NCI-H2196 treated with DMSO at 0.1 percent for 48 hours (cell line): ENCODE measurements around the gene DHRSX.
"Not testable (repeated sequence)": the region's sequence is repeated elsewhere in the genome, so short reads cannot be mapped to it uniquely, and the experiment has no call there.

Experiments used
- DNase-seq: peaks from one replicate; lab custom pipeline; 2025; ENCODE audit not compliant: unreplicated experiment; lab: John Stamatoyannopoulos, UW

Gene DHRSX

DNA sequence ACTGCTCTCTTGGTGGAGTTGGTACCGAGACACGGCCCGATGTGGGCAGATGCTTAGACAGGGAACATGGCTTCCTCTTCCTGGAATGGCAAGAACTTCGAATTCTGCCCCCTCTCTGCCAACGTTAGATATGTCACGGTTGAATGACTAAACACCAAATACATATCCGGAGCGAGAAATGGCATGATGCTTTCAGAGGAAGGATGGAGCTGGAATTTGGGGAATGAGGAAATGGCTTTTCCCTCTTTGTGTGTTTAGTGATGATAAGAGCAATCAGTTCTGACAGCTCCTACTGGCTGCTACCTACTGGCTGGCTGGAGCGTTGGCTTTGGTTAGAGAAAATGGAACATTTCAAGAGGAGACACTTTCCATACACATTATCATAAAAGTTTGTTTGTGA, 140.0 kb downstream of the DHRSX start:
- DNase-seq = no peak

DNA sequence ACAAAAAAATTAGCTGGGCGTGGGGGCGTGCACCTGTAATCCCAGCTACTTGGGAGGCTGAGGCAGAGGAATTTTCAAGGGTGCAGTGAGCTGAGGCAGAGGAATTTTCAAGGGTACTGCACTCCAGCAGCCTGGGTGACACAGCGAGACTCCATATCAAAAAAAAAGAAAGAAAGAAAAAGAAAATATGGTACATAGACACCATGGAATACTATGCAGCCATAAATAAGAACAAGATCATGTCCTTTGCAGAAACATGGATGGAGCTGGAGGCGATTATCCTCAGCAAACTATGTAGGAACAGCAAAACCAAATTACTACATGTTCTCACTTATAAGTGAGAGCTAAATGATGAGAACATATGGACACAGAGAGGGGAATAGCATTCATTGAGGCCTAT, 141.3 kb downstream of the DHRSX start:
- DNase-seq = not testable (repeated sequence)

DNA sequence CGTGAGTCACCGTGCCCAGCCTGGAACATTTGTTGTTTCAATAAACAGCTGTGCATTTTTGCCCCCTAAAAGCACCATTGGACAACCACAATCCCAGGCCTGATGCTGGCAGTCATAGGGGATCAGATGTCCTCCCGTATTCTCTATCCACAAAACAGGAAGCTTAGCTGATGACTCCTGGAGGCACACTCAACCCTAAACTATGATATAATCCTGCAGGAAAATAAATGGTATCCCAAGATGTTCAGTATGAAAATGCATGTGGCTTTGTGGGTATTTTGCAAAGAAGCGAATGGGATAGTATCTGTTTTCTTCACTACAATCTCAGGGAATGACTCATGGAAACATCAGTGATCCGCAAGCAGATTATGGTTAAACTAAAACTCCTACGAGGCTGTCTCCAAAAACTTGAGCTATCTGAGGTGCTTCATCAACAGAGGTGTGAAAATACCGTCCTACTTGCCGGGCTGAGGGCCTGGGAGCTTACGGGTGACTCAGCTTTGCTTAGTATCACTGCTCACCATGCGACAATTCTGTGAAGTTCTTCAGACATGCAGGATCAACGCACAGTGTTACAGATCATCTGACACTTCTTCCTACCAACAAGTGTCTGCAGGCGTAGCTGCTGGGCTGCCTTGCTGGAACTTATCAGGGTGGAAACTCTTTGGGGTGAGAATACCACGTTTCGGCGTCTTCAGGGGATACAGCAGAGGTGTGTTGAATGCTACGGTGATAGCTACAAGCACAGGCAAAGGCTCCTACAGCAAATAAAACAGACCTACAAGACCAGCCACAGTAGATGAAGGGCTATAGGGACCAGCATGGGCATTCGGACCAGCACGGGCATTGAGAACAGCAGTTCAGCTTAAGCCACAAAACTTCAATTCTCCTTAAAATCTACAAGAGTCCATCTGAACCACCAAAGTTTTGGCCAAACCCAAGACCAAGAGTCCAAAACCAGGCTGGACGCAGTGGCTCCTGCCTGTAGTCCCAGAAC, 148.5 kb downstream of the DHRSX start:
- DNase-seq = no peak

DNA sequence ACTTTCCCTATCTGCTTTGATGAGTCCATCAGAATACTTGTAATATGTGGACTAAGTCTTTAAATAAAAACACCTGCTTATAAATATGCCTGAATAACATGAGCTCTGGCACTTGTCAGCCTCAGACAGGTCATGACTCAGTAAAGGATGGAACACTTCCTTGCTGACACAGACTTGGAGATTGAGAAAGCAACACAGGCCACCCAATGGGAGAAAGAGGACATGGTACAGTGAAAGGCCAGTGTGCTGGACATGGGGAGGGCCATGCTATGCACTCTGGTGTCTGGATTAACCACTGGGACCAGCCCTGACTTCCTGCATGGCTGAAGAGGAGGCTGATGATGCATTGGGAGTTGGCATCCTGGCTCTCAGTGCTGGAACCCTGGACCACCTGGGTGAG, 149.5 kb downstream of the DHRSX start:
- DNase-seq = no peak

DNA sequence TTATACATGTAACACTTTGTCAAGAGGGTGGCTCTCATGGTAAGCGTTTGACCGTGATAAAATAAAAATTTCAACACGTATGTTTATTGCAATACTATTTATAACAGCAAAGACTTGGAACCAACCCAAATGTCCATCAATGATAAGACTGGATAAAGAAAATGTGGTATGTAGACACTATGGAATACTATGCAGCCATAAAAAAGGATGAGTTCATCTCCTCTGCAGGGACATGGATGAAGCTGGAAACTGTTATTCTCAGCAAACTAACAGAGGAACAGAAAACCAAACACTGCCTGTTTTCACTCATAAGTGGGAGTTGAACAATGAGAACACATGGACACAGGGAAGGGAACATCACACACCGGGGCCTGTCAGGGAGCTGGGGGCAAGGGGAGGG, 150.1 kb downstream of the DHRSX start:
- not testable (repeated sequence) for DNase-seq

DNA sequence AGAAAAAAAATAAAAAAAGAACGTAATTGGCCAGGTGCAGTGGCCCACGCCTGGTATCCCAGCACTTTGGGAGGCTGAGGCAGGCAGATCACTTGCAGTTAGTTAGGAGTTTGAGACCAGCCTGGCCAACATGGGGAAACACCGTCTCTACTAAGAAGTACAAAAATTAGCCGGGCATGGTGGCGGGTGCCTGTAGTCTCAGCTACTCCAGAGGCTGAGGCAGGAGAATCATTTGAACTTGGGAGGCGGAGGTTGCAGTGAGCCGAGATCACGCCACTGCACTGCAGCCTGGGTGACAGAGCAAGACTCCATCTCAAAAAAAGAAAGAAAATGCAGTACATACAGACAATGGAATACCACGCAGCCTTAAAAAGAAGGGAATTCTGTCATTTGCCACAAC, 150.7 kb downstream of the DHRSX start:
- DNase-seq = not testable (repeated sequence)

DNA sequence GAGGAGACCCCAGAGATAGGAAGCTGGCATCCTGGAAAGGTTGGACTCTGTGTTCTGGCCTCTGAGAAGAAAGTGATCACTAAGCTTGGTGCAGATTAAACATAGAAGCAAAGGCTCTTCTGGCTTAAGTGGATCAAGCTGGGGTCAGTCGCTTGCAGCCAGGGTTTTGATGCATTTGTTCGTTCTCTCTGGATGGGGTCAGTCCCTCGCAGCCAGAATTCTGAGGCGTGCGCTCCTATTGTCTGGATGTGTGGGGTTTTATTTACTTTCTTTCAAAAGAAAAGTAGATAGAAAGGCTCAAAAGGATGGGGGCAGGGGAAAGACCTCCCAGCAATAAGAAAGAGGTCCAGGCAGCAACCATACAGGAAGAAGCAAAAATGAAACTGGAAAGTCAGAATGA, 152.6 kb downstream of the DHRSX start:
- no peak for DNase-seq

DNA sequence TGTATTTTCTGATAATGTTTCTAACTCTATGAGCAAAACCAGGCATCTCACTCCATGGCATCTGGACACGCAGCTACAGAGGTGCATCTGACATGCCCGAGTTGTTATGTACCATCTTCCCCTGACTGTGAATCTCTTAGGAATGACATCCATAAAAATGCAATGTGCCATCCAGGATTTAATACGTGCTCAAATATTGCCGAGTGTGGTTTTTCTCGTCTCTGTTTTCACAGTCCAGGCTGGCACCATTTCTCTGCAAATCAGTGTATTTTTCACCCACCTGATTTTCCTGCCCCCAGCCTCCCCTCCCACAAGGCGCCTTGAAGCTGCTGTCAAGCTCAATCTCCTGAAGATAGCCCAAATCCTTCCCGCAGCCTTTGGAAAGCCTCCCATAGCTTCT, 154.6 kb downstream of the DHRSX start:
- DNase-seq = no peak

DNA sequence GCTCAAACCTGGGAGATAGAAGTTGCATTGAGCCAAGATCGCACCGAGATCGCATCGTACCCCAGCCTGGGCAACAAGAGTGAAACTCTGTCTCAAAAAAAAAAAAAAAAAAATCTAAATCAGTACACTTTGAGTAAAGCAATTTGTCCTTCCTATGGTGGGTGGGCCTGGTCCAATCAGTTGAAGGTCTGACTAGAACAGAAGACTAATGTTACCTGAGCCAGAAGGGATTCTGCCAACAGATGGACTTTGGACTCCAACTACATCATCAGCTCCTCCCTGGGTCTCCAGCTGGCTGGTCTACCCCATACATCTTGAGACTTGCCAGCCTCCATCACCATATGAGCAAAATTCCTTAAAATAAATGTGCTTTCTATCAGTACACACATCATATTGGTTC, 155.2 kb downstream of the DHRSX start:
- DNase-seq = no peak

DNA sequence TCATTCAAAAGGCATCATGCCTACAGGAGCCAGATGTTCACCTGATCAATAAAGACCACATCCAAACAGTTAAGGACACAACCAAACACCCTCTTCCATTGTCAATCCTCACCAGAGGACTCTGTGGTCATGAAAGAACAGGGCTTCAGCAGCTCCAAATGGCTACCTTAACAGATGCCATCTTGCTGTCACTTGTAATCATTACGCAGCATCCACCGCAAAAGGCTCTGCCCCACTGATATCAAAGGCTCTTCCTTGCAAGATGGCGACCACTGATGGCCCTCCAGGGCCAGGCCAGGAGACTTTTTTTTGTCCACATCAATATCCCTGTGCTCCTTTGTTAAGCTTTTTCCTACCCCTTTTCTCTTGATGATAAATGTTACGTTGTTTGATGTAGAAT, 157.4 kb downstream of the DHRSX start:
- DNase-seq = no peak

DNA sequence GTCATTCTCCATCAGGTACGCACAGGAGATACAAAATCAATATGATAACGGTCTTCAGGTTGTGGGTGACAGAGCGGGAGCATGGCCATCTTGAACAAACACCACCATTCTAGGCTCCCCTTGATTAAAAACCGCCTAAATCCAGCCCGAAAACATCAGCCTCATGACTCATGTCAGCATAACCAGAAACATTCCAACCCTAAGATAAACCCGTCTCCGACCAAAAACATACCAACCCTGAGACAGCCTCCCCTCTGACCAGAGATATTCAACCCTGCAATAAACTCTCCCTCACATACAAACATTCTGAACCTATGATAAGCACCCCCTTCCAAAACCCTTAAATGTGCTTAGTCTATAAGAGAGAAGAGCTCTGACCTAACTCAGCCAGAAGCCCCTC, 157.9 kb downstream of the DHRSX start:
- DNase-seq = no peak

DNA sequence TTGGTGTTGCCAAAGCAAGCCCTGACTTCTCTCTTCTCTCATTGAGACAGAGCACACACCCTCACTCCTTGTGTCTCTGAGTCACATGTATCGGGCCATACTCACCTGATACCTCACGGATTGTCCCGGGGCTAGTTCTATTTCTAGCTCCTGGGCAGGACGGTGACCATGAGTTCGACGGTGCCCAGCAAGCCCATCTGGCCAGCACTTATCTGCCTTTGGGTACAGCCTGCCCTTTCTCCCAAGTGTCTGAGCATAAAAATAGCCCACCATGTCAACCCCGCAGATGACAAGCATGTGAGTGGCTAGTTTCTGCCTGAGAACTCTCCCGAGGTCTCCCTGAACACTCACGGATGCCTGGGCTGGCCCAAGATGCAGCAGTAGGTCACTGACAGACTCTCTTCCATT, 158.5 kb downstream of the DHRSX start:
- no peak for DNase-seq

DNA sequence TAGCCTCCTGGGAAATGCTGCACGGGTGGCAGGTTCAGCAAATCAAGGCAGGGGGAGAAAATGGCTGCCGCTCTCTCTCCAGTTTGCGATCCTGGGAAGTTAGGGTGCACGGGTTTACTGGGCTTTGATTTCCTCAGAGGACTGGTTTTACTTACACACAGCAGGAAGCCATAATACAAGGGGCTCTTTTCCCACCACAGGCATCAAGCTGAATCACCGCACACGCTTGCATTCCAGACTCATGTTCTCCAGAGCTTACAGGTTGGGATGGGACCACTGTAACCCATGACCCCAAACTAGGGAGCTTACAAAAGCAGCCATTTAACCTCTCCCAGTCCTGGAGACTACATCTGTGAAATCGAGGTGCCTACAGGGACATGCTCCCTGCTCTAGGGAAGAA, 159.8 kb downstream of the DHRSX start:
- no peak for DNase-seq

DNA sequence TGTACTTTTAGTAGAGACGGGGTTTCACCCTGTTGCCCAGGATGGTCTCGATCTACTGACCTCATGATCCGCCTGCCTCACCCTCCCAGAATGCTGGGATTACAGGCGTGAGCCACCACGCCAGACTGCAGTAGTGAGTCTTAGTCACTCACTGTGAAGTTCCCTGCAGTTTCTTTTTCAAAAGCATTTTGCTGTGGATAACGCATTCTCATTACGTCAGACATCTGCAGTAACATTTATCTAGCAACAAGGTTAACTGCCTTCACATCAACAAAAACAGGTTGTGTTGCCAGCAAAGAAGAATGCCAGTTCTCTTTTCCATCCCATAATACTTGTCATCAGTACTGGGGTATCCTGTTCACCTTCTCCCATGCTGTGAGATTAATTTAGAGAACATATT, 164.6 kb downstream of the DHRSX start:
- DNase-seq = no peak

DNA sequence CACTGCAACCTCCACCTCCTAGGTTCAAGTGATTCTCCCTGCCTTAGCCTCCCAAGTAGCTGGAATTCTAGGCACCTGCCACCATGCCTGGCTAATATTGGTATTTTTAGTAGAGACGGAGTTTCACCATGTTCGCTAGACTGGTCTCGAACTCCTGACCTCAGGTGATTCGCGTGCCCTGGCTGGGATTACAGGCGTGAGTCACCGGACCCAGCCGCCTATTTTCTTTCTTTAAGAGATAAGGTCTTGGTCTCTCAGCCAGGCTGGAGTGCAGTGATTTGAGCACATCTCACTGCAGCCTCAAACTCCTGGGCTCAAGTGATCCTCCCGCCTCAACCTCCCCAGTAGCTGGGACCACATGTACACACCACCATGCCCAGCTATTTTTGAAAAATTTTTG, 166.5 kb downstream of the DHRSX start:
- DNase-seq = no peak

DNA sequence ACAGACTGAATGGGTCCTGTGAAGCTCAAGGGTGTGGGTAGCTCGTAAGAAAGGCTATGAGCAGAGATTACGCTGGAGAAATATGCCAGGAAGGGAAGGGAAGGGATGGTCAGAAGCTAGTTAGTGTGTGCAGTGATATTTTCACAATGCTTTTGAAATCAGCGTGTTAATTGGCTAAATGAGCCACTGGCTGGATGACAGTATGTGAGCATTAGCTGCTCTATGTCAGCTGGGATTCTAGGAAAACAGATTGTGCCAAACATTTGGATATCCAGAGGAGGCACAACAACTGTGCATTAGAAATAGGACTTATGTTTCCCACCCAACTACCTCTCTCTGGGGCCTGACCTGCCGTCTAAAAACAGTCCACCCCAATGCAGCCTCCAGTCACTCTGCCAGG, 168.5 kb downstream of the DHRSX start:
- no peak for DNase-seq

DNA sequence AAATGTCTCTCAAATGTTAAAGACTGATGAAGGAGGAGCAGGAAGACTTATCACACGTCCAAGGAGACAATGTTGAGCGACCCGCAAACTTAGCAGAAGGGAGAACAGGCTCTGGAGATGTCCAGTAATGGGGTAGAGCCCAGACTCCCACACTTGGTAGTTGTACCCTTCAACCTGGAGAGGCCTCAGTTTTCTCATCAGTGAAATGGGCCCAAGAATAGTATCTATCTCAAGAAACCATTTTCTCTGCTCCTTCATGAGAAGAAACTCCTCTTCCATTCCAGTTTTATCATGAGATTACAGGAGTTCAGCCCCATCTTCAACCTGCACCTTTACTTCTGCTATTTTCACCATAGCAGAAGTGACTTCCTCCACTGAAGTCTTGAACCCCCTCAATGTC, 169.9 kb downstream of the DHRSX start:
- no peak for DNase-seq

DNA sequence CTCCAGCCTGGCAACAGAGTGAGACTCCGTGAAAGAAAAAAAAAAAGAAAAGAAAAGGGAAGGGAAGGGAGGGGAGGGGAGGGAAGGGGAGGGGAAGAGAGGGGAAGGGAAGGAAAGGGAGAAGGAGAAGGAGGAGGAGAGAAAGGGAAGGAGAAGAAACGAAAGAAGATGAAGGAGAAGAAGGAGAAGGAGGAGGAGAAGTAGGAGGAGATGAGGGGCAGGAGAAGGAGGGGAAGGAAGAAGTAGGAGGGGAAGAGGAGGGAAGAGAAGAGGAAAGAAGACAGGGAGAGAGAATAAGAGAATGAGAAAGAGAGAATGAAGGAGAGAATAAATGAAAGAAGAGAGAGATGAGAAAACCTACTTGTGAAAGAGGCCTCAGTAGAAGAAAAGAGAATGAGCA, 170.3 kb downstream of the DHRSX start:
- DNase-seq = no peak

DNA sequence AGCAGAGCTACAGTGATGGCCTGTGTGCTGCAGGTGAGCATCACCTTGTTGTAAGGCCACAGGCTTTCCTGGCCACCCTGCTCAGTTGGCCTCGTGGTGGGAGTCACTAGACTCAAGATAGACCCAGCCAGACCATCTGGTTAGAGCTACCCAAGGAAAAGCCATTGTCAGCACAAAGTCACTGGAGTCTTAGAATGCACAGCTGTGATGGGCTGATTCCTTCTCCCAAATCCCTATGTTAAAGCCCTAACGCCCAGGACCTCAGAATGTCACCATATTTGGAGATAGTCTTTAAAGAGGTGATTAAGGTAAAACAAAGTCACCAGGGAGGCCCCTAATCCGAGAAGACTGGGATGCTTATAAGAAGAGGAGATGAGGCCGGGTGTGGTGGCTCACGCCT, 173.4 kb downstream of the DHRSX start:
- no peak for DNase-seq

DNA sequence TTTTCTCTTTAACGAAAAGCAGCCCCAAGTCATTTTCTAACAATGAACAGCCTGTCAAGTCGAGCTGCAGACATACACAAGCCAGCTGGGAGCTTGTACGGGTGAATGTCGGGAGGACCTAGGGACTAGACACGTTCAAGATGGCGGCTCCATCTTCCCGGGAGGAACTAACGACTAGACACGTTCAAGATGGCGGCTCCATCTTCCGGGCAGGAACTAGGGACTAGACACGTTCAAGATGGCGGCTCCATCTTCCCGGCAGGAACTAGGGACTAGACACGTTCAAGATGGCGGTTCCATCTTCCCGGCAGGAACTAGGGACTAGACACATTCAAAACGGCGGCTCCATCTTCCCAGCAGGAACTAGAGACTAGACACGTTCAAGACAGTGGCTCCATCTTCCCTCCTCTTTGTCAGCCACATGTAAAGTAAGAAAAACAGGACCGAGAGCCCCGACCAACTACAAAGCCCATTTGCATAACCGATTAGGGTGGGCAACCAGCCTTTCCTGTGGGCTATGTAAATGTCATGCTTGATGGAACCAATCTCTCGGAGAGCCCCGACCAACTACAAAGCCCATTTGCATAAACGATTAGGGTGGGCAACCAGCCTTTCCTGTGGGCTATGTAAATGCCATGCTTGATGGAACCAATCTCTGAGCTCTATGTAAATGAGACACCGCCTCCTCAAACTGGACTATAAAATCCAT, 175.5 kb downstream of the DHRSX start:
- DNase-seq = no peak

DNA sequence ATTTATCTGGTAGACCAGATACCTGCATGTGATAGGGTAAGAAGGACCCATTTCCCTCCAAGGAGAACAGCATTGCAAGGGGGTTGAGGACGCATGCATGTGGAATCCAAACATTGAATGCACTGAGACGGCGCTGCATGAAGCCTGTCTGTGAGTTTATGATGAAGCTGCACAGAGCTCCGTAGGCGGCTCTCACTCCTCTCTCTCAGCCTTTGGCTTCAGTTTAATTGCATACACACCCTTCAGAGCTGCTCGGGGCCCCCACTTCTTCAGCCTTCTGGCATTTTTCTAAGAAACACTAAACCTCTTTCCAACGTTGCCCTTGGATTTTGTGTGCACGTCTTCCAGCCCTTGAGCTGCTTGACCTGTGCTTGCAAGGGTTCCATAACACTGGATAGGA, 176.6 kb downstream of the DHRSX start:
- no peak for DNase-seq

DNA sequence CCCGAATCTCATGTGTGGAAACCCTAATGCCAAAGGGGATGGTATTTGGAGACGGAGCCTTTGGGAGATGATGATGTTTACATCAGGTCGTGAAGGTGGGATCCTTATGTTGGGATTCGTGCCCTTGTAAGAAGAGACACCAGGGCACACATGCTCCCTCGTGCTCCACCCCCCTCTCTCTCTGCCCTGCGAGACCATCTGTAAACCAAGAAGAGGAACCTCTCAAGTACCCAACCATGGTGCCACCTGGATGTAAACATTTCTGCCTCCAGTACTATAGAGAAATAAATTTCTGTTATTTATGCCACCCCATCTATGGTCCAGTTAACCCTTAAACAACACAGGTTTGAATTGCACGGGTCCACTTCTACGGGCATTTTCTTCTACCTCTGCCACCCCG, 179.4 kb downstream of the DHRSX start:
- DNase-seq = no peak
